SIG-M5 treated with dmso at 0.1 percent for 504 hours (cell line): ENCODE measurements around the gene PANK2.
A peak's percentile ranks its signal among the peaks of the same experiment; 100 is the strongest.
"Not testable (repeated sequence)": the region's sequence is repeated elsewhere in the genome, so short reads cannot be mapped to it uniquely, and the experiment has no call there.

ENCODE experiments used
- DNase-seq: peaks from one replicate; lab custom pipeline; 2025; ENCODE audit not compliant: unreplicated experiment; lab: John Stamatoyannopoulos, UW

The PANK2 gene

DNA sequence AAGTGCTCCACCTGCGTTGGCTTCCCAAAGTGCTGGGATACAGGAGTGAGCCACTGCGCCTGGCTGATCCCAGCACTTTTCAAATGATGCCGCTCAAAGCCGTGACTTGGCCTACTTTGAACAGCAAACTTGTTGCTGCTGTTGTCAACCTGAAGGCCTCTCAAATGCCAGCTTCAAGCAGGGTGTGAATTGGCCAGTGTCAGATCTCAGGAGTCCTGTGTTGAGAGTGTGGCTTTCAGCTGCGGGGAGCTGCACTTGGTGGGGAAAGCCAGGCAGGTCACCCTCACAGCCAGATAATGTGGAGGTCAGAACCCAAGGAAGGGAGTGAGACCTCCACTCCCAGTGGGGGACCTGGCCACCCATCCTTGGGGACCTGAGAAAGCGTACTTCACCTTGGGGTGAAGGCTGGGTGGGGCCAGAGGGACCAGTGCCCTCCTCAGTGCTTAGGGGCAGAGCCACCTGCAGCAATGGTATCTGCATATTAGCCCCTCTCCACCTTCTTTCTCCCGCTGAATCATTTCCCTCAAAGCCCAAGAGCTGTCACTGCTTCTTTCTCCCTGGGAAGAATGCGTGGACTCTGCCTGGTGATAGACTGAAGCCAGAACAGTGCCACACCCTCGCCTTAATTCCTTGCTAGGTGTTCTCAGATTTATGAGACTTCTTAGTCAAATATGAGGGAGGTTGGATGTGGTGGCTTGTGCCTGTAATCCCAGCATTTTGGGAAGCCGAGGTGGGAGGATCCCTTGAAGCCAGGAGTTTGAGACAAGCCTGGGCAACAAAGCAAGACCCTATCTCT, 19.1 kb upstream of the PANK2 start:
- DNase-seq = no peak

- no peak for DNase-seq
These were observed 17.5 kb upstream of the PANK2 start for GRCh38 chr20:3871550-3872265.

DNA sequence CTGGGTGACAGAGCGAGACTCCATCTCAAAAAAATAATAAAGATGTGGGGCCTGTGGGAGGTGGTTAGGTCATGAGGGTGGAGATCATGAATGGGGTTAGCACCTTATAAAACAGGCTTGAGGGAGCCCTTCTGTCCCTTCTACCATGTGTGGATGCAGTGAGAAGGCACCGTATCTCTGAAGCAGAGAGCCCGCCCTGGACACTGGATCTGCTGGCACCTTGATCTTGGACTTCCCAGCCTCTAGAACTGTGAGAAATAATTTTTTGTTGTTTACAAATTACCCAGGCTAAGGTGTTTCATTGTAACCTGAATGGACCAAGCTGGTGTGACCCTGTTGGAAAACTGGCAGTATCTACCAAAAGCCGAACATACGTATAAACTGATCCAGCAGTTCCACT, 15.7 kb upstream of the PANK2 start:
- DNase-seq = no peak

GRCh38 chr20:3874194-3874844, 14.9 kb upstream of the PANK2 start:
- no peak for DNase-seq

- no peak for DNase-seq
These were observed 13.7 kb upstream of the PANK2 start for GRCh38 chr20:3875378-3875974.

GRCh38 chr20:3876000-3876399, 13.2 kb upstream of the PANK2 start:
- DNase-seq = no peak

DNA sequence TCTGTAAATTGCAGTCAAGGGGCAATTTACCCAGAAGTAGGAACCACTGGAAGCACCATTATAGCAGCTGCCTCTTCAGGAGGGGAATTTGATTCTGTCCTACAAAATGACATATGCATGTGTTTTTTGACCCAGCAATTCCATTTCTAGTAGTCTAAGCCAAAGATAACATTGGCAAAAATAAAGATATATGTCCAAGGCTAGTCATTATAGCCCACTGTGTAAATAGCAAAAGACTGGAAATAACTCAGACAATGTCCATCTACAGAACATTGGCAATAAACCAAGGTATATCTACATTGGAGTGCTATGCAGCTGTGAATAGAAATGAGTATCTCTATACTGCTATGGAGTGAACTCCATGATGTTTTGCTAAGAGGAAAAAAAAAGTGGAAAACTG, 12.5 kb upstream of the PANK2 start:
- DNase-seq = no peak

DNA sequence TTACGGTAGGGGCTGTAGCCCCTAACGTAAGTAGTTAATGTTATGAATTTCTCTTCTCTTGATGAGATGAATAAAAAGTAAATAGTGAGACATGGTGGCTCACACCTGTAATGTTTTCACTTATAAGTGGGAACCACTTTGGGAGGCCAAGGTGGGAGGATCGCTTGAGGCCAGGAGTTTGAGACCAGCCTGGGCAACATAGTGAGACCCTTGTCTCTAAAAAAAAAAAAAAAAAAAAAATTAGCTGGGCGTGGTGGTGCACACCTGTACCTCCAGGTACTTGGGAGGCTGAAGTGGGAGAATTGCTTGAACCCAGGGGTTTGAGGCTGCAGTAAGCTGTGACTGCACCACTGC, 10.3 kb upstream of the PANK2 start:
- DNase-seq = not testable (repeated sequence)

DNA sequence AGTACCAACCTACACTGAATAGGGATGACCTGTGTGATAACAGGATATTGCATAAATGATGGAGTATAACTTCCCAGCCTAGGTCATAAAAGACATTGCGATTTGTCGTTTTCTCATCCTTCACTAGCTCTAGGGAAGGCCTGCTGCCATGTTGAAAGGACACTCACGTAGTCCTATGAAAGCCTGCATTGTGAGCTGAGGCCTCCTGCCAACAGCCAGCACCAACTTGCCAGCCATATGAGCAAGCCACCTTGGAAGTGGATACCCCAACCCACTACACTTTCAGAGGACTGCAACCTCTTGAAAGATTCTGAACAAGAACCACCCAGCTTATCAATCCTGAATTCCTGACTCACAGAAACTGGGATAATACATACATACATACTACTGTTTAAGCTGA, 3.5 kb upstream of the PANK2 start:
- DNase-seq = no peak

DNA sequence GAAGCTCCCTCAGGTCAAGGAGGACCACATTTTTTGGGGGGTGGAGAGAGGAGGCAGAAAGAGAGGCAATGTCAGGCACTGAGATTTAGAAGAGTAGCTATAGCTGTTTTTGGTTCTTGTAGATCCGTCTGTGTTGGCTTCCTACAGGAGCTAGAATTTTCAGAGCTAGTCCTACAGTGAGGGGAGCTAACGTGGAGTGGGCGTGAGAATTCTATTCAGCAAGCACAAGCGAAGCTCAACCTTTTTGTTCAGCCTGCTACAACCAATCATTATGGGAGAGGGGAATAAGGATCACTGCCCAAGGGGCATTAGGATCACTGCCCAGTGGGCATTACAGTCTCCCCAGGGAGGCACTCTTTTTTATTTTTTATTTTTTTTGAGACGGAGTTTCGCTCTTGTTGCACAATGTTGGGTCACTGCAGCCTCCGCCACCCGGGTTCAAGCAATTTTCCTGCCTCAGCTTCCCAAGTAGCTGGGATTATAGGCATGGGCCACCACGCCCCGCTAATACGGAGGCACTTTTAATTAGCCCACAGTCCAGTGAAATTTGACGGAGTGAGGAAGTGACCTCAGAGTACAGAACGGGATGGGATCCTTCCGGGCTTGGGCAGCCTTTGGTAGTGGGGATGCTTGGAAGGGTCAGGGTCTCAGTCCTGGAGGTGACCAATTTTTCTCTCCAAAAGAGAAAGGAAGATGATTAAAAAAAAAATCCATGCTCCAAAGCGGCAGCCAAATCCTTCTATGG, 1.1 kb upstream of the PANK2 start:
- DNase-seq = no peak

GRCh38 chr20:3889489-3890397, 556 bp downstream of the PANK2 start:
- peak; percentile 46 for DNase-seq

GRCh38 chr20:3890398-3890751, 1.2 kb downstream of the PANK2 start:
- peak; percentile 36 for DNase-seq

- no peak for DNase-seq
These were observed 2.1 kb downstream of the PANK2 start for GRCh38 chr20:3890999-3891929.

- no peak for DNase-seq
These were observed 5.6 kb downstream of the PANK2 start for GRCh38 chr20:3894796-3895195.

- DNase-seq = no peak
These were observed 7.1 kb downstream of the PANK2 start for GRCh38 chr20:3896302-3896701.

- no peak for DNase-seq
These were observed 7.8 kb downstream of the PANK2 start for GRCh38 chr20:3896853-3897583.

GRCh38 chr20:3898181-3898580, 9.0 kb downstream of the PANK2 start:
- not testable (repeated sequence) for DNase-seq

DNA sequence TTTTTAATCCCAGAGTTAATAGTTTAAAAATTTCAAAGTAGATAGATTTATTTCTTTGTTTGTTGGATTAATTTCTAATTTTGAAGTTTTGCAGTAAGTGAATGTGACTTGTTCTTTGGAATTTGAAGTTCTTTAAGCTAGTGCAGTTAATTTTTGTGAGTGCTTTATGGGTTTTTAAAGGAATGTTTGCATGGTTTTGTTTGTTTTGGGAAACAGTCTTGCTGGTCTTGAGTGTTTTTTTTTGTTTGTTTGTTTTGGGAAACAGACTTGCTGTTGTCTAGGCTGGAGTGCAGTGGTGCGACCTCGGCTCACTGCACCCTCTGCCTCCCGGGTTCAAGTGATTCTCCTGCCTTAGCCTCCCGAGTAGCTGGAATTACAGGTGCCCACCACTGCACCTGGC, 9.5 kb downstream of the PANK2 start:
- no peak for DNase-seq
